GM12892 (cell line): ENCODE data around the gene ZSWIM6.

Experiments used
- DNase-seq: peaks from one replicate; pipeline ENCODE4 v3.0.0; 2011; ENCODE audit not compliant: insufficient read length
- FAIRE-seq: peaks from 2 replicates; lab custom pipeline; 2011; peaks lifted over from hg19 to GRCh38; lab: Jason Lieb, UNC
- POLR2A ChIP-seq: IDR thresholded peaks from 2 replicates; pipeline ENCODE4 v1.6.1; 2011; ENCODE audit warnings: low read depth, low read length, control low read depth
- POLR2AphosphoS5 ChIP-seq: IDR thresholded peaks from 2 replicates; pipeline ENCODE4 v1.6.1; 2011; ENCODE audit warnings: low read depth, low read length, control low read depth
- TAF1 ChIP-seq: IDR thresholded peaks from 2 replicates; pipeline ENCODE4 v1.6.1; 2011; ENCODE audit warnings: low read depth, mild to moderate bottlenecking, control low read depth, low read length, borderline replicate concordance

The ZSWIM6 gene

GRCh38 chr5:61352180-61352579 lies 20.1 kb downstream of the ZSWIM6 start:
- DNase-seq (no peak), FAIRE-seq (no peak)
- TF ChIP-seq TAF1 (no peak), POLR2AphosphoS5 (no peak), POLR2A (no peak)

- no peak for FAIRE-seq
- no peak for TF ChIP-seq TAF1
- TF ChIP-seq POLR2AphosphoS5 = no peak
- TF ChIP-seq POLR2A = no peak
Measured at GRCh38 chr5:61352612-61353156, 20.6 kb downstream of the ZSWIM6 start.

GRCh38 chr5:61353293-61353692 lies 21.2 kb downstream of the ZSWIM6 start:
- DNase-seq (no peak), FAIRE-seq (no peak)

More at GRCh38 chr5:61352612-61353156, 20.6 kb downstream of the ZSWIM6 start:
- no peak for DNase-seq

GRCh38 chr5:61354199-61354598 lies 22.1 kb downstream of the ZSWIM6 start:
- TF ChIP-seq TAF1 = no peak
- no peak for TF ChIP-seq POLR2A
- TF ChIP-seq POLR2AphosphoS5 = no peak
- no peak for DNase-seq
- no peak for FAIRE-seq

More at GRCh38 chr5:61353293-61353692, 21.2 kb downstream of the ZSWIM6 start:
- TF ChIP-seq TAF1 (no peak), POLR2A (no peak)

GRCh38 chr5:61357745-61358144 lies 25.7 kb downstream of the ZSWIM6 start:
- TF ChIP-seq POLR2AphosphoS5 (no peak), POLR2A (no peak), TAF1 (no peak)
- DNase-seq (no peak), FAIRE-seq (no peak)

GRCh38 chr5:61362796-61363368 lies 30.8 kb downstream of the ZSWIM6 start:
- FAIRE-seq = no peak
- TF ChIP-seq TAF1 (no peak), POLR2AphosphoS5 (no peak), POLR2A (no peak)

GRCh38 chr5:61363401-61364114 lies 31.5 kb downstream of the ZSWIM6 start:
- FAIRE-seq (no peak), DNase-seq (no peak)
- TF ChIP-seq TAF1 = no peak
- TF ChIP-seq POLR2AphosphoS5 = no peak
- TF ChIP-seq POLR2A = no peak

More at GRCh38 chr5:61362796-61363368, 30.8 kb downstream of the ZSWIM6 start:
- no peak for DNase-seq

- no peak for FAIRE-seq
Measured at GRCh38 chr5:61366497-61367240, 34.6 kb downstream of the ZSWIM6 start.

GRCh38 chr5:61370506-61370905 lies 38.4 kb downstream of the ZSWIM6 start:
- TF ChIP-seq POLR2AphosphoS5 = no peak
- TF ChIP-seq POLR2A = no peak
- no peak for TF ChIP-seq TAF1
- no peak for FAIRE-seq
- DNase-seq = no peak

More at GRCh38 chr5:61366497-61367240, 34.6 kb downstream of the ZSWIM6 start:
- DNase-seq = no peak
- TF ChIP-seq POLR2A (no peak), POLR2AphosphoS5 (no peak)

- TF ChIP-seq POLR2AphosphoS5 (no peak), POLR2A (no peak), TAF1 (no peak)
- no peak for DNase-seq
- FAIRE-seq = no peak
Measured at GRCh38 chr5:61371474-61371873, 39.4 kb downstream of the ZSWIM6 start.

- TF ChIP-seq POLR2AphosphoS5 = no peak
- no peak for TF ChIP-seq TAF1
- TF ChIP-seq POLR2A = no peak
- no peak for DNase-seq
- no peak for FAIRE-seq
Measured at GRCh38 chr5:61379677-61380076, 47.6 kb downstream of the ZSWIM6 start.

- FAIRE-seq = no peak
- TF ChIP-seq POLR2A (no peak), TAF1 (no peak), POLR2AphosphoS5 (no peak)
- DNase-seq = no peak
Measured at GRCh38 chr5:61381968-61382367, 49.9 kb downstream of the ZSWIM6 start.

- no peak for TF ChIP-seq POLR2AphosphoS5
- no peak for TF ChIP-seq TAF1
- FAIRE-seq = no peak
- no peak for DNase-seq
Measured at GRCh38 chr5:61385627-61386026, 53.6 kb downstream of the ZSWIM6 start.
